Measurements from ENCODE around the gene ASB1.

Gene ASB1

GRCh38 chr2:238380336-238380735 lies 46.4 kb upstream of the ASB1 start:
- H4K91ac ChIP-seq (ENCODE audit: low read depth, low read length), result peak overlapping the region; percentile 57
- peak overlapping the region; percentile 15 for H3K14ac ChIP-seq (ENCODE audit: low read length)
- no peaks in the 10 kb centered on the region for H3K79me2 ChIP-seq (ENCODE audit: control insufficient read depth, insufficient read depth, low read length, poor library complexity)
- H3K4me3 ChIP-seq (ENCODE audit: low read depth, low read length), result no peak overlapping the region
- H4K12ac ChIP-seq (ENCODE audit: low read depth, low read length), result no peak overlapping the region
- H3K4me2 ChIP-seq (ENCODE audit: low read length), result peak overlapping the region; percentile 2
- H3K9ac ChIP-seq (ENCODE audit: low read length), result no peak overlapping the region
- H2BK120ac ChIP-seq (ENCODE audit: insufficient read depth, low read length, poor library complexity), result peak overlapping the region; percentile 71
- peak overlapping the region; percentile 59 for H4K8ac ChIP-seq (ENCODE audit: low read depth, low read length)
- peak overlapping the region; percentile 74 for H3K18ac ChIP-seq (ENCODE audit: low read length)
- no peaks in the 10 kb centered on the region for H3K27me3 ChIP-seq (ENCODE audit: insufficient read depth, low read length)
- no peak overlapping the region for H3K23ac ChIP-seq (ENCODE audit: low read length)
- WGBS (ENCODE audit: extremely low coverage, insufficient coverage, insufficient read length), result no CpG with 5 or more reads among the region's 7 CpGs
- peaks cover 2% of the 10 kb centered on the region for H3K9me3 ChIP-seq (ENCODE audit: insufficient read depth, low read depth, low read length)
- no peak for DNase-seq
- H2AK5ac ChIP-seq (ENCODE audit: low read length), result no peak overlapping the region
- peaks cover 12% of the 10 kb centered on the region for H3K79me1 ChIP-seq (ENCODE audit: low read length)
- no peak overlapping the region for H3K4ac ChIP-seq (ENCODE audit: low read depth, low read length)
- H2BK12ac ChIP-seq (ENCODE audit: low read length), result peak overlapping the region; percentile 69
- H2BK5ac ChIP-seq (ENCODE audit: low read depth, low read length, poor library complexity), result peak overlapping the region; percentile 45
- H3K36me3 ChIP-seq (ENCODE audit: control insufficient read depth in 1 of 2, insufficient read depth in 2 of 2, low read length in 2 of 2), result no peaks in the 10 kb centered on the region
- peaks cover 22 to 25% of the 10 kb centered on the region in 2 experiments for H3K4me1 ChIP-seq (ENCODE audit: control insufficient read depth in 1 of 2, insufficient read depth in 2 of 2, low read length in 2 of 2)
- H3K27ac ChIP-seq (ENCODE audit: low read depth, low read length), result peak overlapping the region; percentile 69
- no peak overlapping the region for H2AFZ ChIP-seq (ENCODE audit: insufficient read depth, low read length, poor library complexity)

- H3K4ac ChIP-seq (ENCODE audit: low read depth, low read length), result no peak overlapping the region
- no peak overlapping the region for H2AFZ ChIP-seq (ENCODE audit: insufficient read depth, low read length, poor library complexity)
- no peaks in the 10 kb centered on the region for H3K79me2 ChIP-seq (ENCODE audit: control insufficient read depth, insufficient read depth, low read length, poor library complexity)
- no peak overlapping the region for H2BK120ac ChIP-seq (ENCODE audit: insufficient read depth, low read length, poor library complexity)
- no peak overlapping the region for H3K9ac ChIP-seq (ENCODE audit: low read length)
- peaks cover 22 to 25% of the 10 kb centered on the region in 2 experiments for H3K4me1 ChIP-seq (ENCODE audit: control insufficient read depth in 1 of 2, insufficient read depth in 2 of 2, low read length in 2 of 2)
- DNase-seq, result peak; percentile 45 to 95
- H3K4me2 ChIP-seq (ENCODE audit: low read length), result peak overlapping the region; percentile 29
- no CpG with 5 or more reads among the region's 1 CpG for WGBS (ENCODE audit: extremely low coverage, insufficient coverage, insufficient read length)
- no peak overlapping the region for H3K23ac ChIP-seq (ENCODE audit: low read length)
- H2BK12ac ChIP-seq (ENCODE audit: low read length), result no peak overlapping the region
- no peak overlapping the region for H3K14ac ChIP-seq (ENCODE audit: low read length)
- no peak overlapping the region for H4K12ac ChIP-seq (ENCODE audit: low read depth, low read length)
- H2BK5ac ChIP-seq (ENCODE audit: low read depth, low read length, poor library complexity), result no peak overlapping the region
- H3K18ac ChIP-seq (ENCODE audit: low read length), result no peak overlapping the region
- peak overlapping the region; percentile 69 for H3K27ac ChIP-seq (ENCODE audit: low read depth, low read length)
- H3K79me1 ChIP-seq (ENCODE audit: low read length), result peaks cover 12% of the 10 kb centered on the region
- no peak overlapping the region for H4K8ac ChIP-seq (ENCODE audit: low read depth, low read length)
- H4K91ac ChIP-seq (ENCODE audit: low read depth, low read length), result no peak overlapping the region
- no peaks in the 10 kb centered on the region for H3K36me3 ChIP-seq (ENCODE audit: control insufficient read depth in 1 of 2, insufficient read depth in 2 of 2, low read length in 2 of 2)
- peaks cover 2% of the 10 kb centered on the region for H3K9me3 ChIP-seq (ENCODE audit: insufficient read depth, low read depth, low read length)
- no peaks in the 10 kb centered on the region for H3K27me3 ChIP-seq (ENCODE audit: insufficient read depth, low read length)
- no peak overlapping the region for H3K4me3 ChIP-seq (ENCODE audit: low read depth, low read length)
- H2AK5ac ChIP-seq (ENCODE audit: low read length), result no peak overlapping the region
Observed at GRCh38 chr2:238380785-238381184, 45.9 kb upstream of the ASB1 start.

GRCh38 chr2:238381341-238382115 lies 45.2 kb upstream of the ASB1 start:
- H3K4me3 ChIP-seq (ENCODE audit: low read depth, low read length), result no peak overlapping the region
- peak overlapping the region; percentile 29 for H3K4me2 ChIP-seq (ENCODE audit: low read length)
- H3K4ac ChIP-seq (ENCODE audit: low read depth, low read length), result peak overlapping the region; percentile 24
- H3K79me2 ChIP-seq (ENCODE audit: control insufficient read depth, insufficient read depth, low read length, poor library complexity), result no peaks in the 10 kb centered on the region
- no peaks in the 10 kb centered on the region for H3K27me3 ChIP-seq (ENCODE audit: insufficient read depth, low read length)
- WGBS (ENCODE audit: extremely low coverage, insufficient coverage, insufficient read length), result no CpG with 5 or more reads among the region's 16 CpGs
- peak overlapping the region; percentile 55 for H3K18ac ChIP-seq (ENCODE audit: low read length)
- peak overlapping the region; percentile 58 for H2BK12ac ChIP-seq (ENCODE audit: low read length)
- H3K23ac ChIP-seq (ENCODE audit: low read length), result no peak overlapping the region
- peak overlapping the region; percentile 91 for H4K91ac ChIP-seq (ENCODE audit: low read depth, low read length)
- peak overlapping the region; percentile 67 for H3K27ac ChIP-seq (ENCODE audit: low read depth, low read length)
- peak overlapping the region; percentile 98 for H2AK5ac ChIP-seq (ENCODE audit: low read length)
- no peak overlapping the region for H3K9ac ChIP-seq (ENCODE audit: low read length)
- peak overlapping the region; percentile 34 for H2BK5ac ChIP-seq (ENCODE audit: low read depth, low read length, poor library complexity)
- H3K36me3 ChIP-seq (ENCODE audit: control insufficient read depth in 1 of 2, insufficient read depth in 2 of 2, low read length in 2 of 2), result no peaks in the 10 kb centered on the region
- H3K9me3 ChIP-seq (ENCODE audit: insufficient read depth, low read depth, low read length), result peaks cover 2% of the 10 kb centered on the region
- H4K12ac ChIP-seq (ENCODE audit: low read depth, low read length), result peak overlapping the region; percentile 8
- H3K14ac ChIP-seq (ENCODE audit: low read length), result peak overlapping the region; percentile 65
- H3K79me1 ChIP-seq (ENCODE audit: low read length), result peaks cover 12% of the 10 kb centered on the region
- H2AFZ ChIP-seq (ENCODE audit: insufficient read depth, low read length, poor library complexity), result no peak overlapping the region
- peak overlapping the region; percentile 74 for H2BK120ac ChIP-seq (ENCODE audit: insufficient read depth, low read length, poor library complexity)
- peaks cover 22 to 25% of the 10 kb centered on the region in 2 experiments for H3K4me1 ChIP-seq (ENCODE audit: control insufficient read depth in 1 of 2, insufficient read depth in 2 of 2, low read length in 2 of 2)
- H4K8ac ChIP-seq (ENCODE audit: low read depth, low read length), result no peak overlapping the region
- no peak for DNase-seq

- H4K91ac ChIP-seq (ENCODE audit: low read depth, low read length), result no peak overlapping the region
- no peak overlapping the region for H2AFZ ChIP-seq (ENCODE audit: insufficient read depth, low read length, poor library complexity)
- no peak overlapping the region for H3K23ac ChIP-seq (ENCODE audit: low read length)
- no peak overlapping the region for H3K27ac ChIP-seq (ENCODE audit: low read depth, low read length)
- H3K4me2 ChIP-seq (ENCODE audit: low read length), result no peak overlapping the region
- no peak overlapping the region for H2BK120ac ChIP-seq (ENCODE audit: insufficient read depth, low read length, poor library complexity)
- no peaks in the 10 kb centered on the region for H3K79me2 ChIP-seq (ENCODE audit: control insufficient read depth, insufficient read depth, low read length, poor library complexity)
- no peaks in the 10 kb centered on the region for H3K36me3 ChIP-seq (ENCODE audit: control insufficient read depth in 1 of 2, insufficient read depth in 2 of 2, low read length in 2 of 2)
- no peak overlapping the region for H2BK5ac ChIP-seq (ENCODE audit: low read depth, low read length, poor library complexity)
- H3K4me3 ChIP-seq (ENCODE audit: low read depth, low read length), result no peak overlapping the region
- no CpG with 5 or more reads among the region's 5 CpGs for WGBS (ENCODE audit: extremely low coverage, insufficient coverage, insufficient read length)
- H4K8ac ChIP-seq (ENCODE audit: low read depth, low read length), result no peak overlapping the region
- no peak overlapping the region for H4K12ac ChIP-seq (ENCODE audit: low read depth, low read length)
- no peak overlapping the region for H2BK12ac ChIP-seq (ENCODE audit: low read length)
- H3K4ac ChIP-seq (ENCODE audit: low read depth, low read length), result no peak overlapping the region
- no peaks in the 10 kb centered on the region for H3K27me3 ChIP-seq (ENCODE audit: insufficient read depth, low read length)
- peaks cover 12% of the 10 kb centered on the region for H3K79me1 ChIP-seq (ENCODE audit: low read length)
- no peak overlapping the region for H3K14ac ChIP-seq (ENCODE audit: low read length)
- no peak overlapping the region for H3K9ac ChIP-seq (ENCODE audit: low read length)
- peaks cover 20 to 25% of the 10 kb centered on the region in 2 experiments for H3K4me1 ChIP-seq (ENCODE audit: control insufficient read depth in 1 of 2, insufficient read depth in 2 of 2, low read length in 2 of 2)
- DNase-seq, result peak in 1 of 2 donors; percentile 7
- H2AK5ac ChIP-seq (ENCODE audit: low read length), result no peak overlapping the region
- H3K9me3 ChIP-seq (ENCODE audit: insufficient read depth, low read depth, low read length), result peaks cover 2% of the 10 kb centered on the region
- no peak overlapping the region for H3K18ac ChIP-seq (ENCODE audit: low read length)
Observed at GRCh38 chr2:238382381-238382781, 44.3 kb upstream of the ASB1 start.

Data from trophoblast cell (in vitro differentiated cells and primary cell).